NCI-H2196 (cell line): ENCODE measurements around the gene PDE11A.
A peak's percentile ranks its signal among the peaks of the same experiment; 100 is the strongest.

ENCODE experiments used
- DNase-seq: peaks from one replicate; lab custom pipeline; 2025; ENCODE audit not compliant: unreplicated experiment; lab: John Stamatoyannopoulos, UW

Gene PDE11A

DNA sequence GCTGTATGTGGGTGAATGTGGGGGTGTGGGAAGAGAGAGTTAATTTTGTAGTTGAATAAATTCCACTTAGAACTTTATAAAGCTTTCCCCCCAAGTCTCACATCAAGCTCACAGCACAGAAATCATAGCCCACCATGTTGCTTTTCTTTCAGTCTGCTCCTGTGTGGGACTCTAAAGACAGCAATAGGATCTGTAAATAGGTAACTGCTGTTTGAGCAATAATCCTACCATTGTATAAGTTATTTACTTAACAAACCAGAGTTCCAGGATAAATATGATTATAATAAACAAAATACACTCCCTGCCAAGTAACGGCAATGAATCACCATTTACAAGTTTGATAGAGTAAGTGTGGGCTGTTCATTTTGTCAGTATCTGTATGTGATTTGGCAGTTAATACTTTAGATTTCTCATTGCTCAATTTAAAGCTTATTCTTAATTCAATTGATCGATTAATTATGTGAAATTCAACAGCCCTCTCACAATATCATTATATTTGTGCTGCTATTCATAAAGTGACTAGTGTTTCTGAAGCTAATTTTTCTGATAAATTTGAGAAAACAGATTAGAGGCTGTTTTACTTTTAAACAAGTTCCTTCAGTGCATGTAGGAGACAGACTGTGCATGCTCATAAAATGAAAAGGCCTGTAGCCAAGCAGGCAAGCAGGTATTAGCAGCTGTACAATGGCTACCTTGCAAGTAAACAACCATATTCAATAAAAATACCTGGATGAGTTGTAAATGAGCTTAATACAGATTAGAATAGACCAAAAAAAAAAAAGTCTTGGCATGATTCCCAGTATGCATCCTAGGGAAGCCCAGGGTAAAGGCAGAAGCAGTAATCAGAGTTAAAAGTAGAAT, 142.7 kb downstream of the PDE11A start:
- no peak for DNase-seq

- no peak for DNase-seq
Measured at GRCh38 chr2:177923323-177923722, 149.3 kb downstream of the PDE11A start.

- no peak for DNase-seq
Measured at GRCh38 chr2:177921726-177922125, 150.9 kb downstream of the PDE11A start.

DNA sequence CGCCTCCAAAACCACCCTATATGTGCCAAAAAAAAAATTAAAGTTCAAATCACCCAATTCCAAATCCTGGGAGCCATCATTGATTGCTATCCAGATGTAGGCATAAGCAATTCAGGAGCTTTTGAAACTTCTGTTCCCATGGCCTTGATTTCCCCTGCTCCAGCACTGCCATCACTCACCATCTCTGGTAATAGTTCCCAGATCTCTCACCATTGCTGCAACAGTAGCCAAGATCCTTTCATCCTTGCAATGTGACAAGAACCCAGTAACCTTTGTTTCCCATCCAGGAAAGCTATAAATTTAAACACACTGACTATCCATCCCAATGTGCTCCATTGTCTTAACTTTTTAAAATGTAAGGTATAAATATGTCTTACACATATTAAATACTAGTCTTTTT, 155.4 kb downstream of the PDE11A start:
- DNase-seq = no peak

DNA sequence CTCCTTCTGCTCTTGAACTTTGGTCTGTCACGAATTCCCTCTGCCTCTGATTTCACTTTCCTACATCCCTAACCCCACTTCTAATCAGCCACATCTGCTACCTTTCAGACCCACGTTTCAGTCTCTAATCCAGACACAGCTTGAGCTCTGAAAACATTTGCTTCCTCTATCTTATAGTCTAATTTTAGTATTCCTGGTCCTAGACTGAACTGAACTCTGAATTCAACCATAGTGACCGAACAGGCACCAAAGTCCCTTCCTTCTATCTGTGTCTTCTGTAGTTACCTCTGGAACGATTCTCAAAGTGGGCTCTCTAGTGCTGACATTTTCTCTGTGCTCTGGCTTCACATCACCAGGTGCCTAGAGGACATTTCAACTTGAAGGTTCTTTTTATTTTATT, 156.2 kb downstream of the PDE11A start:
- DNase-seq = no peak

DNA sequence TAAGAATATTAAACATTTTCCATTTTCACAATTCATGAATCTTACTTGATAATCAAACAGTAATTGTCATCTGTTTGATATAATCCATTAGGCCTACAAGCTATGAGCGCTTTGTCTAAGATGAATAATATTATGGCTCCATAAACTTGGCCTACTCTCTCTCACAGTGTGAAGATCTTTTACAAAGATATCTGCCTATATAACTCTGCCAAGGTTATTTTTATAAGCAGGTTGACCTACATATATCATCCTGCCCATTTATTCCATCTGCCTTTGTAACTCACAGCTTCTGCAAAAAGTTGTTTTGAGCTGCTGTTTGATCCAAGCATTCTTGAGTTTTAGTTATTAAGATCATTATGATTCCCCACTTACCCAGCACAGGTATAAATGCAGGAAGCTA, 158.3 kb downstream of the PDE11A start:
- no peak for DNase-seq

GRCh38 chr2:177909962-177910361, 162.6 kb downstream of the PDE11A start:
- no peak for DNase-seq

- DNase-seq = no peak
Measured at GRCh38 chr2:177908824-177909223, 163.8 kb downstream of the PDE11A start.

DNA sequence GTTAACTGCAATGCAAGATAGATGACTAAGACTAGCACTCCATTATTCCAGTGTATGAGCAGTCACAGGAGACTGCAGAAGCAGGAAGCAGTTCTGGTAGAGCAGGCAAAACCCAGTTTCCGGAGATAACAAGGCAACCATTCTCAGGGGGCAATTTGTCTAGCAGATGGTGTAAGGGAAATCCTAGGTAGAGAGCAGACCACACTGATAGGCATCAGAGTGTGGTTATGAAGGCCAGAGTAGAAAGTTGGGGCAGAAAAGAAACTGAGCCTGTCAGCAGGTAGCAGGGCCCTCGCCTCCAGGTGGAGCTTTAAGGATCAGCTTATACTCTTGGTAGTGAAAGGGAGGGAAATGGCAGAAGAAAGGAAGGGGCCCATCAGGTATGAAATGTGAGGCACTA, 164.4 kb downstream of the PDE11A start:
- no peak for DNase-seq

GRCh38 chr2:177906041-177906718, 166.4 kb downstream of the PDE11A start:
- peak; percentile 59 for DNase-seq

DNA sequence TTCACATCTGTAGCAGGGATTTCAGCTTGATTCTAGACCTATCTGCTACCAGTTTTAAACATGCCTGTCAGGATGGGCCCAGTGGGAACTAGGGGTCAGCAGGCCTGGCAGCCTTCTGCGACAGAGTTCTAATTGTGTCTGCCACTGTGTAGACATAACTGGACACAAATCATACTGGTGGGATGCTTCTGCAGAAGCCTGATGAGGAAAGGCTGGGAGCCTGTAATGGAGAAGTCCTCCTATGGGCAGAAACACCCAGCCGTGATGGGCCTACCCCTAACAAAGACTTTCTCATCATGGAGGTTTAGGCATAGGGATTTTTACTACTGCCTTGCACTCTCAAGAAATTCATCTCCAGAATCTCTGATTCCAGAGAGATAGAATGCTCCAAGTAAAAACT, 166.9 kb downstream of the PDE11A start:
- DNase-seq = no peak

DNA sequence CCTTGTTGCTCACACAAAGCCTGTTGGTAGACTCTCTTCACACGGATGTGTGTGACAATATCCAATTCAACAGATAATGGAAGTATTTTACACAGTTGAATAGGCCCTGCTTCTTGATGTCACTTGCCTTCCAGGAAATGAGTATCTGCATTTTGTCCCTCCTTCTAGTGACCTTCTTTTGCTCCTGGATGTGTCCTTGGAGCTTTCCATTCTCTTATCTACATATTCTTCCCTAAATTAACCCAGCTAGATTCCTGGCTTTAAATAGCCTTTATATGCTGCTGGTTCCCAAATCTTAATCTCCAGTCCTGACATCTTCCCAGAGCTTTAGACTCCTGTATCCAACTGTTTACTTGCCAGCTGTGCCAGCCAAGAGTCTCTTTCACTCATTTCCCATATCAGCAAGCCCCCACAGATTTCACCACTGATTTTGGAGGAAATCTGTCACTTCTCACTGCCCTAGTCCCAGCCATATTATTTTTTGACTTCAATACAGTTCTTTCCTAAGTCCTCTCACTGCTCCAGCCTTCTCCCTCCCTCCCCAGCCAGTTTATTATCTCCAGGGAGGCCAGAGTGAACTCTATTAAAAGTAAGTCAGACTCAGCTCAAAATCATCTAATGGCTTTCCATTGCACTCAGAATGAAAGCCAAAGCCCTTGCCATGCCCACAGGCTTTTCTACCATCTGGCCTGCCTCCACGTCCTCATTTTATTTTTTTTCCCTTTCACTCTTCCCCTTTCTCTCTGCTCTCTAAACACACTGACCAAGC, 170.0 kb downstream of the PDE11A start:
- DNase-seq = no peak

- no peak for DNase-seq
Measured at GRCh38 chr2:177900082-177900481, 172.5 kb downstream of the PDE11A start.

DNA sequence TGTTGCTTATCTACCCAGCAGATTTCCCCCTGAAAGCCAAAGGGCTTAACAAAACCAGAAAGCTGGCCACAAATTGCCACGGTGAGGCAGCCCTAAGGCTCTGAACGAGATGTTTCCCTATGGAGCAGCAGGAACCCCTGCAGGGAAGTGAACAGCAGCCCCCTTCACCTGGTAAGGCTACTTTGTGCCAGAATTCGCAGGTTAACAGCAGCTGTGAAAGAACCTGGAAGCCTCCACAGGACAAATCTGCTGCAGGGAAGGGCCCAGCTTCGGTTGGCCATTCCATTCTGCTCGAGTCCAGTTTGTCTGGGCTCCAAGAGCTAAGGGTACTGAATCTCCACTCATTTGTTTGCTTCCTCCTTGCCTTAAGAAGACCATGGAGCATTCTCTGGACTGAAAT, 175.3 kb downstream of the PDE11A start:
- no peak for DNase-seq

- no peak for DNase-seq
Measured at GRCh38 chr2:177896587-177896986, 176.0 kb downstream of the PDE11A start.

DNA sequence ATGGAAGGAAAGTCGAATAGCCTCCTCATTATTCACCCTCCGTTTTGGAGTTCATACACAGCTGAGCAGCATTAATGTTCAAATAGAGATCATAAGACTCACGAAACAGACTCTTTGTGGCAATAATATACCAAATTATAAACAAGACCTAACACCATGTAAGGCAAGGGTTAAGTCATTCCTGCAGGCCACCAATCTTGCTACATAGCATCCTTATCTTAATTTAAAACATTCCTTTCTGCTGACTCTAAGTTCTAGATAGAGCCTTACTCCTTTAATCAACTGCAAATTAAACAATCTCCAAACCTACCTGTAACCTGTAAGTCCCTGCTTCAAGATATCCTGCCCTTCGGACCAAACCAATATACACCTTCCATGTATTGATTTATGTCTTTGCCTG, 178.0 kb downstream of the PDE11A start:
- no peak for DNase-seq

DNA sequence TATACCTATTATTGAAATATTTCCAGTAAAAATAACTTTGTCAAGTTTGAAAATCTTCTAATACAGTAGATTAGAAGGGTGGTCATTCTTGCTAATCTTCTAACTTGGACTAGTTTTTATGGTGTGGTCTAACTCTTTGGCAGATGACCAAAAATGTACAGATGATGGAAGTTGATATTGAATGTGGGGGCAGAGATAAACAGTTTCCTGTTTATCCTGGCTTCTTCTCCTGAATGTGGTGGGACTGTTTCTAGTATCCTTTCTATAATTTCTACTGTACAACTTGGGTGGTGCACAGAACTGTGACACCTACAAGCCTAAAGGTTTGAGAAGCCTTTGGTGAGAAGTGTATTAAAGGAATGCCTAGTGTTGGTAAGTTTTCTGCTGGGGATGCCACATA, 178.7 kb downstream of the PDE11A start:
- no peak for DNase-seq

DNA sequence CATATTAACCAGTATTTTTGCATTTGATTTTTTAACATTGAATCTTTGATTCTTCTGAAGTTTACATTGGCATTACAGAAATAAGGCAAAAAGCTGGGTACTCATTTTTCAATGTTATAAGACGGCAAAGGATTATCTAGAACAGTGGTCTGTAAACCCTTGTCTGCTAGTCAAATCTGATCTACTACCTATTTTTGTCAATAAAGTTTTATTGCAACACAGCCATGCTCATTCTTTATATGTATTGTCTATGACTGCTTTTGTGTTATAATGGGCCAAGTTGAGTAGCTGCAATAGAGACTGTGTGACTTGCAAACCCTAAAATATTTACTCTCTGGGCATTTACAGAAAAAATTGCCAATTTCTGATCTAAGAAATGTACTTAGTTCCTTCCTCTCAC, 181.0 kb downstream of the PDE11A start:
- no peak for DNase-seq

DNA sequence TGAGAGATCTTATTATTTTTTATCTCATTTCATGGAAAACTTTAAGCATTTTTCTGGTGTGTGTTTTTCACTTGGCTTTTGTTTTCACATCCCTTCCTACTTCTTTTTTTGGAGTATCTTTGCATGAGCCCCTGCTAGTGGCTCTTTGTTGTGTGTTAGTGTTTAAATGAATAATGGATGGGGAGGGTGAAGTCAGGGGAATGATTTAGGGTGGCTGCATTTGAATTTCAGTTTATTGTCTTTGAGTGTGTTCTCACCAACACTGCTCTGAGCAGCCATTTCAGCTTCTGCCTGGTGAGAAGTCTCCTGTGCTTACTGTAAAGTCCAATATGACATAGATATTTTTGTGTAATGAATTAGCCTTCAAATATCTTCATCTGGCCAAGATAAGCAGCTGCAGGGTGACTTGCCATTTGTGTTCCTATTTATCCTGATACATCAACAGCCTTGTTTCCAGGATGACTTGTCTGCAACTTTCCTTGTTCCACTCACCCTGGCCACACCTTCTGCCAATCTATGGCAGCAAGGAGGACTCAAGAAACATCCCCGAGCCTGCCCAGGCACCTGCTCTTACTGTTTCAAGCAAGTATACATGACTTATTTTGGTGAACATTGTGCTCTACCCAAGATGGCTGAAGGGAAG, 182.6 kb downstream of the PDE11A start:
- no peak for DNase-seq

- DNase-seq = no peak
Measured at GRCh38 chr2:177888581-177888980, 184.0 kb downstream of the PDE11A start.

GRCh38 chr2:177887722-177888121, 184.9 kb downstream of the PDE11A start:
- DNase-seq = no peak
